ENCODE data around the gene L1TD1. TPM values are rescaled to one million over a fixed set of nuclear protein-coding genes. Genes with fewer than 3 reads are reported as not detected.

The L1TD1 gene
- polyA plus RNA-seq, 1 donor from 2014 or later = not detected

- Histone ChIP-seq H3K9me2 (ENCODE audit: insufficient read depth, low read length) (no peaks in the 10 kb centered on the region), H3K9me3 (ENCODE audit: low read length) (no peaks in the 10 kb centered on the region), H3K9ac (ENCODE audit: low read length) (no peak overlapping the region), H4K20me1 (ENCODE audit: insufficient read depth) (no peaks in the 10 kb centered on the region), H3K79me2 (replicated peaks; ENCODE audit: insufficient read depth, low read length) (no peaks in the 10 kb centered on the region), H3F3A (ENCODE audit: insufficient read depth, low read length, poor library complexity, severe bottlenecking) (no peaks in the 10 kb centered on the region), H2AFZ (ENCODE audit: low read depth, low read length) (no peak overlapping the region), H3K4me2 (ENCODE audit: low read length) (no peak overlapping the region), H3K27ac (ENCODE audit: low read length) (no peak overlapping the region), H3K27me3 (ENCODE audit: insufficient read depth, low read depth, low read length) (no peaks in the 10 kb centered on the region), H3K4me3 (ENCODE audit: low read length) (no peak overlapping the region), H3K36me3 (ENCODE audit: insufficient read depth, low read length) (no peaks in the 10 kb centered on the region)
- TF ChIP-seq EP300 (conservative IDR thresholded peaks at IDR 0.05; ENCODE audit: poor library complexity, severe bottlenecking) (no peak), MXI1 (conservative IDR thresholded peaks at IDR 0.05; ENCODE audit: poor library complexity, severe bottlenecking) (no peak), EZH2 (IDR thresholded peaks at IDR 0.05; ENCODE audit: borderline replicate concordance, insufficient read depth, low read length, poor library complexity, severe bottlenecking) (no peak), SMC3 (conservative IDR thresholded peaks at IDR 0.05; ENCODE audit: poor library complexity) (no peak), POLR2AphosphoS5 (IDR thresholded peaks at IDR 0.05) (no peak), RAD21 (conservative IDR thresholded peaks at IDR 0.05) (no peak), REST (IDR thresholded peaks at IDR 0.05; ENCODE audit: borderline replicate concordance) (no peak), CTCF (IDR thresholded peaks at IDR 0.05; ENCODE audit: poor library complexity, severe bottlenecking) (no peak), TAF1 (IDR thresholded peaks at IDR 0.05; ENCODE audit: low read depth) (no peak)
These were observed 55.6 kb downstream of the L1TD1 start for GRCh38 chr1:62250126-62250726.

GRCh38 chr1:62259551-62259950 is 64.9 kb downstream of the L1TD1 start:
- H3K9me3 ChIP-seq (ENCODE audit: low read length) = no peaks in the 10 kb centered on the region
- TF ChIP-seq REST (IDR thresholded peaks at IDR 0.05; ENCODE audit: borderline replicate concordance) (no peak), CTCF (IDR thresholded peaks at IDR 0.05; ENCODE audit: poor library complexity, severe bottlenecking) (no peak), EP300 (conservative IDR thresholded peaks at IDR 0.05; ENCODE audit: poor library complexity, severe bottlenecking) (no peak), TAF1 (IDR thresholded peaks at IDR 0.05; ENCODE audit: low read depth) (no peak)

More at GRCh38 chr1:62259551-62259950, 64.9 kb downstream of the L1TD1 start:
- Histone ChIP-seq H2AFZ (ENCODE audit: low read depth, low read length) (no peak overlapping the region), H3K4me2 (ENCODE audit: low read length) (no peak overlapping the region), H3K9ac (ENCODE audit: low read length) (no peak overlapping the region), H3F3A (ENCODE audit: insufficient read depth, low read length, poor library complexity, severe bottlenecking) (no peaks in the 10 kb centered on the region), H3K36me3 (ENCODE audit: insufficient read depth, low read length) (no peaks in the 10 kb centered on the region), H3K4me3 (ENCODE audit: low read length) (no peak overlapping the region), H3K79me2 (replicated peaks; ENCODE audit: insufficient read depth, low read length) (no peaks in the 10 kb centered on the region), H3K27me3 (ENCODE audit: insufficient read depth, low read depth, low read length) (no peaks in the 10 kb centered on the region), H3K27ac (ENCODE audit: low read length) (no peak overlapping the region), H4K20me1 (ENCODE audit: insufficient read depth) (no peaks in the 10 kb centered on the region), H3K9me2 (ENCODE audit: insufficient read depth, low read length) (no peaks in the 10 kb centered on the region)

Data from neural cell (in vitro differentiated cells).